Ovary (tissue), 9 donors: ENCODE data around the gene LRMDA. TPM values are rescaled to one million over a fixed set of nuclear protein-coding genes. Genes with fewer than 3 reads are reported as not detected.

Source experiments
- DNase-seq, 5 donors: peaks; one replicate each; pipeline ENCODE4 v3.0.0-alpha.2; 2019 to 2020
- H3K27ac ChIP-seq, 2 donors: fragments of 200-600 bp; one replicate each; pipeline versions ENCODE4 v1.5.1 to v1.8.0; 2019 to 2022
- H3K27me3 ChIP-seq: fragments of 200-600 bp; one replicate; pipeline ENCODE4 v1.8.0; 2022
- H3K36me3 ChIP-seq: fragments of 200-600 bp; sonication (generic); one replicate; pipeline ENCODE4 v1.5.1; 2019
- H3K4me1 ChIP-seq: one replicate; pipeline ENCODE4 v1.8.1; 2013; ENCODE audit warnings: mild to moderate bottlenecking, moderate library complexity; ENCODE audit not compliant: insufficient read depth
- H3K4me3 ChIP-seq: fragments of 200-600 bp; sonication (generic); one replicate; pipeline ENCODE4 v1.5.1; 2017
- H3K9me3 ChIP-seq, 2 donors: fragments of 200-600 bp in 1 of 2; sonication (generic) in 1 of 2; one replicate each; pipeline versions ENCODE4 v1.5.1 to v1.8.1; 2013 to 2019; ENCODE audit warnings: mild to moderate bottlenecking in 1 of 2, moderate library complexity in 1 of 2
- EP300 ChIP-seq: sonication (generic); formaldehyde crosslinking; IDR thresholded peaks from one replicate; pipeline ENCODE4 v1.6.1; 2017; ENCODE audit warnings: antibody characterized with exemption
- POLR2A ChIP-seq: fragments of 450-650 bp; IDR thresholded peaks from one replicate; pipeline ENCODE4 v1.6.1; 2017; ENCODE audit warnings: antibody characterized with exemption, mild to moderate bottlenecking, moderate library complexity
- WGBS, 3 donors: extraction: QIAGEN DNeasy Blood & Tissue Kit in 1 of 3; methylation state at CpG; one replicate each; pipeline versions ENCODE4 v1.1.5 to v1.1.7; 2013 to 2017; 5-methylcytosine and 5-hydroxymethylcytosine counted together
- intact Hi-C, 4 donors: fragments of 100-400 bp; cut with DNase I; formaldehyde crosslinking; loops; one replicate each; pipeline versions ENCODE4 v1.11.0 to v1.15.1; 2022 to 2023
- polyA plus RNA-seq, 2 donors: library from polyadenylated mRNA; stranded (reverse); fragments of 200-250 nt in 1 of 2; fragments of 350-450 nt in 1 of 2; fragmentation: Illumina TruSeq in 1 of 2; extraction: RNeasy Lipid Tissue Mini Kit (QIAGEN cat#74804) in 1 of 2; gene quantifications; one replicate each; pipeline ENCODE4 v1.2.3, GENCODE V29; 2013 to 2014
- total RNA-seq, 7 donors: library from RNA; depleted of rRNA in 2 of 7; stranded (reverse); fragments of >200 nt in 2 of 7; fragmentation: NEBNext Ultra II Directional in 3 of 7; extraction: Animal tissue kit (Norgen Biotek cat#: 25700) in 3 of 7; gene quantifications; one replicate each; pipeline versions ENCODE4 v1.1.0 to v1.2.4, GENCODE V29; 2016 to 2023
- TF ChIP-seq, protein P1 (sequence below), 3 donors: fragments of 450-650 bp in 2 of 3; fragments of 200-600 bp in 1 of 3; IDR thresholded peaks; one replicate each; pipeline versions ENCODE4 v1.5.1 to v1.8.0; 2016 to 2022; ENCODE audit warnings: antibody characterized with exemption in 3 of 3, mild to moderate bottlenecking in 1 of 3
- donor health status: DM: no; HTN: no; CAD: no; lungs with moderate emphysema.
- donor health status: DM: no; HTN: no; CAD: no.
- donor health status: Bipolar disorder and iron deficiency.
- donor health status: DM: yes; HTN: yes; CAD: no.
- donor health status: DM: no; HTN: no; CAD: no.
- donor health status: DM: yes; HTN: yes; CAD: no.

The LRMDA gene
- total and polyA plus RNA-seq, 9 donors, result 14.8 to 30.7 (median 22.9) TPM

DNA sequence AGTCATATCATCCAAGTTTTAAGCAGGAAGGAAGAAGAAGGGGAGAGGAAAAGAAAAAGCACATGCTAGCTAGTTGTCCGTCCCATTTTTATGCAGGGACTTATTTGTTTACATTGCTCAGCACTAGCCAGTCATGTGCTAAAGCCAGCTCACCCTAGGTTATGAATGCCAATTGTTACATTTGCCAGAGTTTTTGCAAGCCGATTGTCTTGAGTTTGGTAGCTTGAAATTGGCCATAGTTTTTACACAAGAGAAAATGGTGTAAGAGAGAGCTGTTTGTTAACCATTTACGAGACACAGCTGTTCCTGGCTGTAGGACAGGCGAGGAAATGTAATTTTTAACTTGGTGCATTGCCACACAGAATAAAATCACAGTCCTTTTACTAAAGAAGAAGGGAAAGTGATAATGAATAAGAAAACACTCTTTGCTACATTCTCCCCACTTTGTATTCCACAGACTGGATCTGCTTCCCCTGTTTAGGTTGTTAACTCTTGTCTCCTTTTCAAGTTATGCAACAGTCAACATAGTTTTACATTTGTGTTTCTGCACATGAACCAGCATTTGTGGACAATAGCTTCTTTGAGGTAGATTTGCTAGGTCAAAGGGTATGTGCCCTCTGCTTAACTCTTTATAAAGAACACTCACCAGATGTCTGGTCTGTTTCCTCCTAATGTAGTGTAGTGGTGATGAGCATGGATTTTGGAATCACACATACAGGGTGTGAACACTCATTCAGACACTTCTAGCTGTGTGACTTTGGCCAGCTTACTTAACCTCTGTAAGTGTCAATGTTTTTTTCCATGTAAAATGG lies 357.2 kb downstream of the LRMDA start:
- DNase-seq, result no peak
- WGBS, 3 donors, result 15 to 22% (median 20%) methylated on average over 4 of the region's 4 CpGs
- H3K4me1 ChIP-seq, result peaks cover 9% of the 10 kb centered on the region

DNA sequence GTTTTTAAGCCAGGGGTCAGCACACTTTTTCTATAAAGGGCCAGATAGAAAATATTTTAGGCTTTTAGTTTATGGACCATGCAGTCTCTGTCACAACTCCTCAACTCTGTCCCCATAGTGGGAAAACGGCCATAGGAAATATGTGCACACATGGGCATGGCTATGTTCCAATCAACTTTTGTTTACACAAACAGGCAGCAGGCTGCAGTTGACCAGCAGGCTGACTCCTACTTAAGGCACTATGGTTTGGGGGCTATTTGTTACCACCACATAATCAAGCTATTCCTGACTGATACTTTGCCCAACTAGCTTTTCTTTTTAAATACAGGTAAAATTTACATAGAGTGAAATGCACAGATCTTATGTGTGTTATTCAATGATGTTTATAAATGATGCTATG lies 362.4 kb downstream of the LRMDA start:
- H3K27me3 ChIP-seq, result no peaks in the 10 kb centered on the region
- peaks cover 2% of the 10 kb centered on the region for H3K4me1 ChIP-seq
- TF ChIP-seq, protein P1, sequence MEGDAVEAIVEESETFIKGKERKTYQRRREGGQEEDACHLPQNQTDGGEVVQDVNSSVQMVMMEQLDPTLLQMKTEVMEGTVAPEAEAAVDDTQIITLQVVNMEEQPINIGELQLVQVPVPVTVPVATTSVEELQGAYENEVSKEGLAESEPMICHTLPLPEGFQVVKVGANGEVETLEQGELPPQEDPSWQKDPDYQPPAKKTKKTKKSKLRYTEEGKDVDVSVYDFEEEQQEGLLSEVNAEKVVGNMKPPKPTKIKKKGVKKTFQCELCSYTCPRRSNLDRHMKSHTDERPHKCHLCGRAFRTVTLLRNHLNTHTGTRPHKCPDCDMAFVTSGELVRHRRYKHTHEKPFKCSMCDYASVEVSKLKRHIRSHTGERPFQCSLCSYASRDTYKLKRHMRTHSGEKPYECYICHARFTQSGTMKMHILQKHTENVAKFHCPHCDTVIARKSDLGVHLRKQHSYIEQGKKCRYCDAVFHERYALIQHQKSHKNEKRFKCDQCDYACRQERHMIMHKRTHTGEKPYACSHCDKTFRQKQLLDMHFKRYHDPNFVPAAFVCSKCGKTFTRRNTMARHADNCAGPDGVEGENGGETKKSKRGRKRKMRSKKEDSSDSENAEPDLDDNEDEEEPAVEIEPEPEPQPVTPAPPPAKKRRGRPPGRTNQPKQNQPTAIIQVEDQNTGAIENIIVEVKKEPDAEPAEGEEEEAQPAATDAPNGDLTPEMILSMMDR (IDR thresholded peaks at IDR 0.05), result no peak
- no peak for TF ChIP-seq POLR2A
- TF ChIP-seq EP300, result no peak
- H3K27ac ChIP-seq, result no peak overlapping the region
- DNase-seq, result no peak
- intact Hi-C loops, result no loop called here
- 61 to 86% (median 76%) methylated on average over 1 of the region's 1 CpG for WGBS, 3 donors
- no peak overlapping the region for H3K4me3 ChIP-seq
- H3K9me3 ChIP-seq, result no peaks in the 10 kb centered on the region
- no peaks in the 10 kb centered on the region for H3K36me3 ChIP-seq

More for the DNA sequence above, 357.2 kb downstream of the LRMDA start:
- Histone ChIP-seq H3K27ac (peak overlapping the region in 1 of 2 donors; percentile 20), H3K9me3 (no peaks in the 10 kb centered on the region), H3K4me3 (no peak overlapping the region), H3K27me3 (no peaks in the 10 kb centered on the region), H3K36me3 (no peaks in the 10 kb centered on the region)
- intact Hi-C loops, result no loop called here
- TF ChIP-seq EP300, result no peak
- TF ChIP-seq POLR2A, result no peak
- TF ChIP-seq, protein P1 (IDR thresholded peaks at IDR 0.05), result no peak

DNA sequence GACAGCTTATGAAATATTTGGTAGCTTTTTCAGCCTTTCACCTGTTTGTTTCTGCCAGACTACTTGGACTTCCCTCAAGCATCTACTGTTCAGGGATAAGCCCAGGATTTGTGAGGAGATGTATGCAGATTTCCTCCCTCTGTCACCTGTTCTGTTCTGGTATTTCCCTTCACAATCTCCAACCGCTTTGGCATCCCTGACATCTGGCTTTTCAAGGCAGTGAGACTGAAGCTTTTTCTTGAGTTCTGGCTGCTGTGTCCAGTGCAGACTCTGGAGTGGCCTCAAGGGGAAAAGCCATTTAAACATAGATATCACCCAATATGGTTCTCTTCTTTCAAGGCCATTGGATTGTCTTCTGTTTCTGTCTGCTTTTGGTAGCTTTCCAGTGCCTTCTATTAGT lies 369.7 kb downstream of the LRMDA start:
- TF ChIP-seq EP300 (no peak), POLR2A (no peak)
- TF ChIP-seq, protein P1 (IDR thresholded peaks at IDR 0.05), result no peak
- intact Hi-C loops, result no loop called here
- 38 to 72% (median 38%) methylated on average over 1 of the region's 1 CpG for WGBS, 3 donors

DNA sequence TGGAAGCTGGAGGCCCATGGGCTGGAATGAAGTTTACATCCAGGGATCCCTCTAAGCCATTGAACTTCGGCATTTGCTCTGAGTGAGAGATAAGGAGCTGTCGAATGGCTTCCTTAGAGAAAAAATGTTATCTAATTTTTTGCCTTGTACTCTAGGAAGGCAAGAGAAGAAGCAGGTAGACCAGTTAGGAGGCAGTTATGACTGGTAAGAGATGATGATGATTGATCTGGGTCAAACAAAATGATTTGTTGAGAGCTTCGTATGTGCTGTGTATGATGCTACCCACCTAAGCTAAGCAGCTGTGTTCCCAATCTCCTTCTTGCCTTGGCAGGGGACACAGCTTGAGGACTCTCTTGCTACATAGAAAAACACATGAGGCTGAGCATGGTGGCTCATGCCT lies 370.2 kb downstream of the LRMDA start:
- H3K4me1 ChIP-seq, result no peaks in the 10 kb centered on the region
- no peak overlapping the region for H3K27ac ChIP-seq
- DNase-seq, result no peak
- H3K9me3 ChIP-seq, result no peaks in the 10 kb centered on the region
- H3K27me3 ChIP-seq, result no peaks in the 10 kb centered on the region
- no peak overlapping the region for H3K4me3 ChIP-seq
- intact Hi-C loops, result no loop called here
- WGBS, 3 donors, result 55 to 70% (median 69%) methylated on average over 3 of the region's 3 CpGs
- TF ChIP-seq POLR2A (no peak), EP300 (no peak)
- TF ChIP-seq, protein P1 (IDR thresholded peaks at IDR 0.05), result no peak
- H3K36me3 ChIP-seq, result no peaks in the 10 kb centered on the region

More for the DNA sequence above, 369.7 kb downstream of the LRMDA start:
- Histone ChIP-seq H3K9me3 (no peaks in the 10 kb centered on the region), H3K36me3 (no peaks in the 10 kb centered on the region), H3K4me1 (no peaks in the 10 kb centered on the region), H3K4me3 (no peak overlapping the region), H3K27me3 (no peaks in the 10 kb centered on the region), H3K27ac (no peak overlapping the region)
- no peak for DNase-seq
